Measurements from ENCODE around the gene GDF2.

Gene GDF2

GRCh38 chr10:47314416-47314970 lies 7.8 kb upstream of the GDF2 start:
- no peak for DNase-seq

- no peak for DNase-seq
These were observed 6.8 kb upstream of the GDF2 start for GRCh38 chr10:47315421-47315820.

GRCh38 chr10:47316131-47316530 lies 6.1 kb upstream of the GDF2 start:
- DNase-seq, result no peak

- no peak for DNase-seq
These were observed 5.0 kb upstream of the GDF2 start for GRCh38 chr10:47317251-47317650.

- no peak for DNase-seq
These were observed 3.5 kb upstream of the GDF2 start for GRCh38 chr10:47318706-47319105.

GRCh38 chr10:47319784-47320183 lies 2.5 kb upstream of the GDF2 start:
- no peak for DNase-seq

GRCh38 chr10:47320812-47321211 lies 1.4 kb upstream of the GDF2 start:
- no peak for DNase-seq

- DNase-seq, result no peak
These were observed 596 bp upstream of the GDF2 start for GRCh38 chr10:47321521-47322195.

GRCh38 chr10:47323087-47323486 lies 833 bp downstream of the GDF2 start:
- DNase-seq, result no peak

- DNase-seq, result no peak
These were observed 1.5 kb downstream of the GDF2 start for GRCh38 chr10:47323636-47324296.

- no peak for DNase-seq
These were observed 3.3 kb downstream of the GDF2 start for GRCh38 chr10:47325303-47326291.

- no peak for DNase-seq
These were observed 4.2 kb downstream of the GDF2 start for GRCh38 chr10:47326306-47326926.

GRCh38 chr10:47326927-47327330 lies 4.7 kb downstream of the GDF2 start:
- DNase-seq, result no peak

- no peak for DNase-seq
These were observed 7.6 kb downstream of the GDF2 start for GRCh38 chr10:47329855-47330254.

GRCh38 chr10:47330366-47330765 lies 8.1 kb downstream of the GDF2 start:
- no peak for DNase-seq

GRCh38 chr10:47330804-47331203 lies 8.6 kb downstream of the GDF2 start:
- DNase-seq, result no peak

GRCh38 chr10:47331491-47331890 lies 9.2 kb downstream of the GDF2 start:
- DNase-seq, result no peak

GRCh38 chr10:47331954-47332353 lies 9.7 kb downstream of the GDF2 start:
- DNase-seq, result no peak

GRCh38 chr10:47332371-47332770 lies 10.1 kb downstream of the GDF2 start:
- no peak for DNase-seq

GRCh38 chr10:47332946-47333345 lies 10.7 kb downstream of the GDF2 start:
- no peak for DNase-seq

GRCh38 chr10:47333532-47333931 lies 11.3 kb downstream of the GDF2 start:
- no peak for DNase-seq

- DNase-seq, result no peak
These were observed 12.4 kb downstream of the GDF2 start for GRCh38 chr10:47334466-47335295.

All from activated CD8-positive, alpha-beta memory T cell treated with anti-CD3 and anti-CD28 coated beads for 24 hours (primary cell).